ENCODE measurements around the gene EPS8L1.

The EPS8L1 gene

GRCh38 chr19:55134736-55135135 is 59.1 kb downstream of the EPS8L1 start:
- no peaks in the 10 kb centered on the region for H3K36me3 ChIP-seq (ENCODE audit: control insufficient read depth, low read length)
- H3K4me3 ChIP-seq (ENCODE audit: low read length), result no peak overlapping the region
- no peak overlapping the region for H3K4me2 ChIP-seq (ENCODE audit: low read length)

DNA sequence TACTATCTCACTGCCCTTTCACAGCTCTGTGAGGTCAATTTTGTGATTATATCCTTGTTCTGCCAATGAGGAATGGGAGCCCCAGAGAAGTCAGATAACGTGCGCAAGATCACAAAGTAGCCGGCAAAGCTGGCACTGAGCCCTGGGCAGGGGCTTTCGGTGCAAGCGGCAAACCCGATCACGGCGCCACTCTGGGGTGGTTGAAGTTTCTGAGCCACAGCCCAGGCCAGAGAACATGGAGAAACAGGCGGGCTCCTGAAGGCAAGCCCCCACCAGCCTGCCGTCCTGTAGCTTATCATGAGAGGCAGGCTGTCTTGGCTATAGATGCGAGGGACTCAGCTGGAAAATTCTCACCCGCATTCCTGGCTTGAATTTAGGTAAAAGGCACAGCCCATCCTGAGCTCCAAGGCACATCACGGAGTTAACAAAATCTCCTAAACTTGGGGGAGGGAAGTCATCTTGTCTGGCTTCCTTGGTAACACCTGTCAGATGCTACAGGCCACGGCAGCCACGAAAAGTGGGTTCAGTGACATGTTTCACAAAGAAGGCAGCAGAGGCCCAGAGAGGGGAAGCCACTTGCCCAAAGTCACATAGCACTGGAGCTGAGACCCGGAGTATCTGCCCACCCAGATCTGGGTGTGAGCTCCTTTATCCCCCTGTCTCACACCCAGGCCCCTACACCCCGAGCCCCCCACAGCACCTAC is 60.9 kb downstream of the EPS8L1 start:
- H3K4me3 ChIP-seq (ENCODE audit: low read length), result no peak overlapping the region
- H3K9me2 ChIP-seq (replicated peaks; ENCODE audit: control insufficient read depth, low read length), result no peaks in the 10 kb centered on the region
- H3K4me2 ChIP-seq (ENCODE audit: low read length), result no peak overlapping the region
- H3K9me3 ChIP-seq (ENCODE audit: control insufficient read depth, insufficient read depth, low read length), result no peaks in the 10 kb centered on the region
- H3K79me2 ChIP-seq (ENCODE audit: control insufficient read depth, low read length), result no peaks in the 10 kb centered on the region
- H3K36me3 ChIP-seq (ENCODE audit: control insufficient read depth, low read length), result no peaks in the 10 kb centered on the region
- H3K27me3 ChIP-seq (ENCODE audit: control insufficient read depth, low read length), result peaks cover 5% of the 10 kb centered on the region; the same call in 1 of the 2 replicates
- H3F3A ChIP-seq (ENCODE audit: control insufficient read depth, insufficient read depth), result peaks cover 6% of the 10 kb centered on the region
- H3K27ac ChIP-seq (ENCODE audit: low read depth, low read length), result no peak overlapping the region
- no peaks in the 10 kb centered on the region for H4K20me1 ChIP-seq (ENCODE audit: control insufficient read depth, insufficient read depth, low read depth, low read length)
- TF ChIP-seq EZH2phosphoT487 (IDR thresholded peaks at IDR 0.05; ENCODE audit: borderline replicate concordance, low read length) (no peak), CTCF (IDR thresholded peaks at IDR 0.05; ENCODE audit: low read depth, low read length, poor library complexity, severe bottlenecking) (no peak)
- H3K4me1 ChIP-seq (ENCODE audit: control insufficient read depth, low read length), result peaks cover 26% of the 10 kb centered on the region

More at GRCh38 chr19:55134736-55135135, 59.1 kb downstream of the EPS8L1 start:
- Histone ChIP-seq H3K4me1 (ENCODE audit: control insufficient read depth, low read length) (peaks cover 26% of the 10 kb centered on the region), H3K27me3 (ENCODE audit: control insufficient read depth, low read length) (peaks cover 2% of the 10 kb centered on the region; the same call in 1 of the 2 replicates), H3K9me3 (ENCODE audit: control insufficient read depth, insufficient read depth, low read length) (no peaks in the 10 kb centered on the region), H3K27ac (ENCODE audit: low read depth, low read length) (no peak overlapping the region), H3K9me2 (replicated peaks; ENCODE audit: control insufficient read depth, low read length) (no peaks in the 10 kb centered on the region), H3F3A (ENCODE audit: control insufficient read depth, insufficient read depth) (peaks cover 6% of the 10 kb centered on the region), H4K20me1 (ENCODE audit: control insufficient read depth, insufficient read depth, low read depth, low read length) (no peaks in the 10 kb centered on the region), H3K79me2 (ENCODE audit: control insufficient read depth, low read length) (no peaks in the 10 kb centered on the region)
- TF ChIP-seq CTCF (IDR thresholded peaks at IDR 0.05; ENCODE audit: low read depth, low read length, poor library complexity, severe bottlenecking) (no peak), EZH2phosphoT487 (IDR thresholded peaks at IDR 0.05; ENCODE audit: borderline replicate concordance, low read length) (no peak)
